Neural cell (in vitro differentiated cells): Measurements from ENCODE around the gene TPT1. TPM values are rescaled to one million over a fixed set of nuclear protein-coding genes. Genes with fewer than 3 reads are reported as not detected.

Experiments used
- H2AFZ ChIP-seq: fragments of 200-600, 300-800 bp; sonication (generic), shearing (Covaris generic); 2 replicates; pipeline ENCODE4 v1.6.0; 2014; ENCODE audit warnings: low read depth, mild to moderate bottlenecking, antibody characterized with exemption, low read length, moderate library complexity
- H3F3A ChIP-seq: fragments of 200-600 bp; shearing (Covaris generic); 2 replicates; pipeline ENCODE4 v1.6.1; 2016; ENCODE audit warnings: mild to moderate bottlenecking, moderate library complexity, mixed read lengths, antibody characterized with exemption, low read length; ENCODE audit not compliant: insufficient read depth, poor library complexity, severe bottlenecking
- H3K27ac ChIP-seq: fragments of 200-600, 300-800 bp; sonication (generic), shearing (Covaris generic); 2 replicates; pipeline ENCODE4 v1.5.1; 2014; ENCODE audit warnings: mild to moderate bottlenecking, low read length, moderate library complexity
- H3K27me3 ChIP-seq: fragments of 300-800, 200-600 bp; sonication (generic), shearing (Covaris generic); 2 replicates; pipeline ENCODE4 v1.6.0; 2014; ENCODE audit warnings: mild to moderate bottlenecking, low read depth, low read length, moderate library complexity; ENCODE audit not compliant: insufficient read depth
- H3K36me3 ChIP-seq: fragments of 300-800, 200-600 bp; sonication (generic), shearing (Covaris generic); 2 replicates; pipeline ENCODE4 v1.5.1; 2014; ENCODE audit warnings: mild to moderate bottlenecking, antibody characterized with exemption, low read length, moderate library complexity; ENCODE audit not compliant: insufficient read depth
- H3K4me2 ChIP-seq: fragments of 300-800, 200-600 bp; sonication (generic), shearing (Covaris generic); 2 replicates; pipeline ENCODE4 v1.6.0; 2014; ENCODE audit warnings: mild to moderate bottlenecking, low read length
- H3K4me3 ChIP-seq: fragments of 300-800, 200-600 bp; sonication (generic), shearing (Covaris generic); 2 replicates; pipeline ENCODE4 v1.5.1; 2014; ENCODE audit warnings: mild to moderate bottlenecking, low read length, moderate library complexity
- H3K79me2 ChIP-seq: fragments of 200-600 bp; shearing (Covaris generic); replicated peaks from 2 replicates; pipeline ENCODE4 v1.6.0; 2014; ENCODE audit warnings: mild to moderate bottlenecking, low read length, moderate library complexity; ENCODE audit not compliant: insufficient read depth
- H3K9ac ChIP-seq: fragments of 300-800, 200-600 bp; sonication (generic), shearing (Covaris generic); 2 replicates; pipeline ENCODE4 v1.6.1; 2016; ENCODE audit warnings: mild to moderate bottlenecking, low read length, mixed read lengths
- H3K9me2 ChIP-seq: fragments of 200-600 bp; shearing (Covaris generic); 2 replicates; pipeline ENCODE4 v1.6.1; 2016; ENCODE audit warnings: mild to moderate bottlenecking, low read length, mixed read lengths; ENCODE audit not compliant: insufficient read depth
- H3K9me3 ChIP-seq: fragments of 200-600, 300-800 bp; sonication (generic), shearing (Covaris generic); 2 replicates; pipeline ENCODE4 v1.6.1; 2016; ENCODE audit warnings: mild to moderate bottlenecking, mixed run types, low read length, moderate library complexity, mixed read lengths
- H4K20me1 ChIP-seq: fragments of 200-600 bp; shearing (Covaris generic); 2 replicates; pipeline ENCODE4 v1.6.1; 2016; ENCODE audit warnings: mild to moderate bottlenecking, mixed run types; ENCODE audit not compliant: insufficient read depth
- EP300 ChIP-seq: fragments of 450-650 bp; conservative IDR thresholded peaks from 2 replicates; pipeline ENCODE4 v1.6.1; 2014; ENCODE audit warnings: antibody characterized with exemption, mild to moderate bottlenecking, moderate library complexity; ENCODE audit not compliant: poor library complexity, severe bottlenecking
- EZH2 ChIP-seq: fragments of 200-600, 300-800 bp; shearing (Covaris generic), sonication (generic); IDR thresholded peaks from 2 replicates; pipeline ENCODE4 v1.6.1; 2014; ENCODE audit warnings: antibody characterized with exemption, low read length, borderline replicate concordance, mild to moderate bottlenecking; ENCODE audit not compliant: insufficient read depth, poor library complexity, severe bottlenecking
- MXI1 ChIP-seq: fragments of 450-650 bp; conservative IDR thresholded peaks from 2 replicates; pipeline ENCODE4 v1.6.1; 2014; ENCODE audit warnings: antibody characterized with exemption, mild to moderate bottlenecking; ENCODE audit not compliant: poor library complexity, severe bottlenecking
- POLR2AphosphoS5 ChIP-seq: IDR thresholded peaks from 2 replicates; pipeline ENCODE4 v1.6.1; 2012
- RAD21 ChIP-seq: fragments of 450-650 bp; conservative IDR thresholded peaks from 2 replicates; pipeline ENCODE4 v1.6.1; 2014; ENCODE audit warnings: antibody characterized with exemption, mild to moderate bottlenecking, moderate library complexity
- SMC3 ChIP-seq: fragments of 450-650 bp; conservative IDR thresholded peaks from 2 replicates; pipeline ENCODE4 v1.6.1; 2014; ENCODE audit warnings: antibody characterized with exemption, mild to moderate bottlenecking, moderate library complexity; ENCODE audit not compliant: poor library complexity
- TAF1 ChIP-seq: IDR thresholded peaks from 2 replicates; pipeline ENCODE4 v1.6.1; 2012; ENCODE audit warnings: low read depth
- polyA plus RNA-seq: library from polyadenylated mRNA; depleted of rRNA; stranded (reverse); fragments of >200 nt; gene quantifications from 2 replicates; pipeline ENCODE4 v1.2.3, GENCODE V29; 2014
- TF ChIP-seq, protein P1 (sequence below): IDR thresholded peaks from 2 replicates; pipeline ENCODE4 v1.6.1; 2012; ENCODE audit warnings: borderline replicate concordance
- TF ChIP-seq, protein P2 (sequence below): fragments of 450-650 bp; IDR thresholded peaks from 2 replicates; pipeline ENCODE4 v1.5.1; 2014; ENCODE audit warnings: antibody characterized with exemption, mild to moderate bottlenecking, moderate library complexity; ENCODE audit not compliant: poor library complexity, severe bottlenecking

The TPT1 gene
- polyA plus RNA-seq, 1 donor from 2014 or later: 2,071 TPM

DNA sequence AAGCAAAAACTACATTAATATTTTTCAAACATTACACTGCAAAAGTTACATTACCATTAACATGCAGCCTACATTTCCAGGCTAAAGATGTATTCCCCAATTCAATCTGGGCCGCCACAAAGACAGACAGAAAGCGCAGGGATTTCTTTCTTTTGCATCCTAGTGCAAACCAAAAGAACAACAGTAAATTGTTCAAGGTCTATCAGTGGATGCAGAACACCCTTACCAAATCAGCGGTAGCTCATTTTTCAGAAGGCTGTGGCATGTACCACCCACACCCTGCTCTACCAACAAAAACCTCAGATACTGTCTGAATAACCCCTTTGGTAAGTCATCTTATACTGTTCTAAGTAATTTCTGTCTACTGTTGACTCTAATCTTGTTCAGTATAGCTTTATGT, 3.6 kb downstream of the TPT1 start:
- Histone ChIP-seq H3K9me3 (no peaks in the 10 kb centered on the region), H3K9ac (no peak overlapping the region), H3K4me3 (no peak overlapping the region), H3K36me3 (peaks cover 10% of the 10 kb centered on the region), H3K27ac (no peak overlapping the region), H2AFZ (no peak overlapping the region), H3K79me2 (peaks cover 39% of the 10 kb centered on the region), H3K9me2 (no peaks in the 10 kb centered on the region), H3K4me2 (no peak overlapping the region), H3F3A (peaks cover 5% of the 10 kb centered on the region), H3K27me3 (no peaks in the 10 kb centered on the region), H4K20me1 (peaks cover 3% of the 10 kb centered on the region)
- TF ChIP-seq RAD21 (no peak), MXI1 (no peak), SMC3 (no peak), EP300 (no peak), EZH2 (no peak), TAF1 (no peak), POLR2AphosphoS5 (no peak)
- TF ChIP-seq, protein P1, sequence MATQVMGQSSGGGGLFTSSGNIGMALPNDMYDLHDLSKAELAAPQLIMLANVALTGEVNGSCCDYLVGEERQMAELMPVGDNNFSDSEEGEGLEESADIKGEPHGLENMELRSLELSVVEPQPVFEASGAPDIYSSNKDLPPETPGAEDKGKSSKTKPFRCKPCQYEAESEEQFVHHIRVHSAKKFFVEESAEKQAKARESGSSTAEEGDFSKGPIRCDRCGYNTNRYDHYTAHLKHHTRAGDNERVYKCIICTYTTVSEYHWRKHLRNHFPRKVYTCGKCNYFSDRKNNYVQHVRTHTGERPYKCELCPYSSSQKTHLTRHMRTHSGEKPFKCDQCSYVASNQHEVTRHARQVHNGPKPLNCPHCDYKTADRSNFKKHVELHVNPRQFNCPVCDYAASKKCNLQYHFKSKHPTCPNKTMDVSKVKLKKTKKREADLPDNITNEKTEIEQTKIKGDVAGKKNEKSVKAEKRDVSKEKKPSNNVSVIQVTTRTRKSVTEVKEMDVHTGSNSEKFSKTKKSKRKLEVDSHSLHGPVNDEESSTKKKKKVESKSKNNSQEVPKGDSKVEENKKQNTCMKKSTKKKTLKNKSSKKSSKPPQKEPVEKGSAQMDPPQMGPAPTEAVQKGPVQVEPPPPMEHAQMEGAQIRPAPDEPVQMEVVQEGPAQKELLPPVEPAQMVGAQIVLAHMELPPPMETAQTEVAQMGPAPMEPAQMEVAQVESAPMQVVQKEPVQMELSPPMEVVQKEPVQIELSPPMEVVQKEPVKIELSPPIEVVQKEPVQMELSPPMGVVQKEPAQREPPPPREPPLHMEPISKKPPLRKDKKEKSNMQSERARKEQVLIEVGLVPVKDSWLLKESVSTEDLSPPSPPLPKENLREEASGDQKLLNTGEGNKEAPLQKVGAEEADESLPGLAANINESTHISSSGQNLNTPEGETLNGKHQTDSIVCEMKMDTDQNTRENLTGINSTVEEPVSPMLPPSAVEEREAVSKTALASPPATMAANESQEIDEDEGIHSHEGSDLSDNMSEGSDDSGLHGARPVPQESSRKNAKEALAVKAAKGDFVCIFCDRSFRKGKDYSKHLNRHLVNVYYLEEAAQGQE: no peak
- TF ChIP-seq, protein P2, sequence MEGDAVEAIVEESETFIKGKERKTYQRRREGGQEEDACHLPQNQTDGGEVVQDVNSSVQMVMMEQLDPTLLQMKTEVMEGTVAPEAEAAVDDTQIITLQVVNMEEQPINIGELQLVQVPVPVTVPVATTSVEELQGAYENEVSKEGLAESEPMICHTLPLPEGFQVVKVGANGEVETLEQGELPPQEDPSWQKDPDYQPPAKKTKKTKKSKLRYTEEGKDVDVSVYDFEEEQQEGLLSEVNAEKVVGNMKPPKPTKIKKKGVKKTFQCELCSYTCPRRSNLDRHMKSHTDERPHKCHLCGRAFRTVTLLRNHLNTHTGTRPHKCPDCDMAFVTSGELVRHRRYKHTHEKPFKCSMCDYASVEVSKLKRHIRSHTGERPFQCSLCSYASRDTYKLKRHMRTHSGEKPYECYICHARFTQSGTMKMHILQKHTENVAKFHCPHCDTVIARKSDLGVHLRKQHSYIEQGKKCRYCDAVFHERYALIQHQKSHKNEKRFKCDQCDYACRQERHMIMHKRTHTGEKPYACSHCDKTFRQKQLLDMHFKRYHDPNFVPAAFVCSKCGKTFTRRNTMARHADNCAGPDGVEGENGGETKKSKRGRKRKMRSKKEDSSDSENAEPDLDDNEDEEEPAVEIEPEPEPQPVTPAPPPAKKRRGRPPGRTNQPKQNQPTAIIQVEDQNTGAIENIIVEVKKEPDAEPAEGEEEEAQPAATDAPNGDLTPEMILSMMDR: no peak

DNA sequence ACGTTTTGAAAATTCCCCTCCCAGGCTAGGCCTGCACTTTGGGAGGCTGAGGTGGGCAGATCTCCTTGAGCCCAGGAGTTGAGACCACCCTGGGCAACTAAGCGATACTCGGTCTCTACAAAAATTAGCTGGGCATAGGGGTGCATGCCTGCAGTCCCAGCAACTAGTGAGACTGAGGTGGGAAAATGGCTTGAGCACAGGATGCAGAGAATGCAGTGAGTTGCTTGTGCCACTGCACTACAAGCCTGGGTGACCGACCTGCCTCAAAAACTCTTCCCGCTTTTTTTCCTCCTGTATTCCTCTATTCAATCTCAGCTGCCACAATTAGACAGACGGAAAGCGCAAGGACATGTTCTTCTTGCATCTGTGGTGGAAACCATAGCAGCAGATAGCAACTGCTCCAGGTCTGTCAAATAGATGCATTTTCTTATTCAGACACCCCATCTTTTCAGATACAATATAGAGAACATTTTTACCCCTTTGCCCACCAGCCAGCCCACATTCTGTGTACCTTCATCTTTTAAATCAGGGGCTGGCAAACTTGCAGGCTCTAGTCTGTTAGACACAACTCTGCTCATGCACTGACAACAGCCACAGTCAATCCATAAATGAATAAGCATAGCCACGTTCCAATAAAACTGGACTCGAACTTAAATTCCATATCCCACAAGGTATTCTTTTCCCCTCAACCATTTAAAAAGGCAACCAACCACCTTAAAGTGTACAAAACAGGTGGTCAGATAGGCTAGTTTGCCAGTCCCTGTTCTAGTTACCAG, 4.8 kb downstream of the TPT1 start:
- H3K27ac ChIP-seq: no peak overlapping the region
- H3K9me3 ChIP-seq: no peaks in the 10 kb centered on the region
- H3K27me3 ChIP-seq: no peaks in the 10 kb centered on the region
- H3K9ac ChIP-seq: no peak overlapping the region
- H3F3A ChIP-seq: peaks cover 5% of the 10 kb centered on the region
- H2AFZ ChIP-seq: no peak overlapping the region
- no peak overlapping the region for H3K4me2 ChIP-seq
- H4K20me1 ChIP-seq: peaks cover 3% of the 10 kb centered on the region
- TF ChIP-seq MXI1 (no peak), POLR2AphosphoS5 (no peak), EP300 (no peak), TAF1 (no peak), SMC3 (no peak), EZH2 (no peak), RAD21 (no peak)
- TF ChIP-seq, protein P2: no peak
- TF ChIP-seq, protein P1: no peak
- H3K9me2 ChIP-seq: no peaks in the 10 kb centered on the region
- H3K36me3 ChIP-seq: peaks cover 10% of the 10 kb centered on the region
- peaks cover 28% of the 10 kb centered on the region for H3K79me2 ChIP-seq
- H3K4me3 ChIP-seq: no peak overlapping the region
